ENCODE measurements around the gene EID2.

EID2 gene

GRCh38 chr19:39507715-39508364, 32.1 kb downstream of the EID2 start:
- intact Hi-C loops (cut with DNase I): no loop called here
- DNase-seq: no peak

GRCh38 chr19:39506944-39507714, 32.8 kb downstream of the EID2 start:
- peak in 7 of 10 donors; percentile 25 to 91 (median 49) for DNase-seq

GRCh38 chr19:39506598-39506943, 33.4 kb downstream of the EID2 start:
- intact Hi-C loops (cut with DNase I): no loop called here
- no peak for DNase-seq

More at GRCh38 chr19:39506944-39507714, 32.8 kb downstream of the EID2 start:
- intact Hi-C loops (cut with DNase I): no loop called here

GRCh38 chr19:39502640-39503417, 37.1 kb downstream of the EID2 start:
- intact Hi-C loops (cut with DNase I): no loop called here
- no peak for DNase-seq

GRCh38 chr19:39501340-39501739, 38.6 kb downstream of the EID2 start:
- intact Hi-C loops (cut with DNase I): no loop called here
- DNase-seq: no peak

GRCh38 chr19:39500543-39500942, 39.4 kb downstream of the EID2 start:
- DNase-seq: no peak
- intact Hi-C loops (cut with DNase I): no loop called here

GRCh38 chr19:39499932-39500331, 40.0 kb downstream of the EID2 start:
- no peak for DNase-seq

GRCh38 chr19:39498798-39499642, 40.9 kb downstream of the EID2 start, which contains the start of gene DLL3:
TSS of gene DLL3 (plus strand) at chr19:39498947. CDS start at chr19:39498975, 28 bp downstream.
- intact Hi-C loops (cut with DNase I): no loop called here

More at GRCh38 chr19:39499932-39500331, 40.0 kb downstream of the EID2 start:
- intact Hi-C loops (cut with DNase I): no loop called here

GRCh38 chr19:39497996-39498797, 41.8 kb downstream of the EID2 start:
- DNase-seq: peak in 6 of 10 donors; percentile 31 to 89 (median 47)
- intact Hi-C loops (cut with DNase I): no loop called here

More at GRCh38 chr19:39498798-39499642, 40.9 kb downstream of the EID2 start, which contains the start of gene DLL3:
- DNase-seq: no peak

- DNase-seq: no peak
- intact Hi-C loops (cut with DNase I): no loop called here
Observed at GRCh38 chr19:39497701-39497995, 42.3 kb downstream of the EID2 start.

GRCh38 chr19:39496063-39496462, 43.9 kb downstream of the EID2 start:
- no peak for DNase-seq
- intact Hi-C loops (cut with DNase I): no loop called here

GRCh38 chr19:39494661-39495060, 45.3 kb downstream of the EID2 start:
- intact Hi-C loops (cut with DNase I): no loop called here
- DNase-seq: no peak

GRCh38 chr19:39492788-39493187, 47.2 kb downstream of the EID2 start:
- intact Hi-C loops (cut with DNase I): no loop called here

GRCh38 chr19:39492225-39492624, 47.7 kb downstream of the EID2 start:
- intact Hi-C loops (cut with DNase I): no loop called here
- DNase-seq: no peak

More at GRCh38 chr19:39492788-39493187, 47.2 kb downstream of the EID2 start:
- no peak for DNase-seq

- intact Hi-C loops (cut with DNase I): no loop called here
- DNase-seq: no peak
Observed at GRCh38 chr19:39489756-39490155, 50.2 kb downstream of the EID2 start.
